HG03045 (cell line): ENCODE measurements around the gene PKD1.

Experiments used
- ATAC-seq: cut with Tn5 transposase; IDR thresholded peaks from one replicate; pipeline ENCODE4 v1.9.1; 2021; ENCODE audit warnings: mild to moderate bottlenecking, moderate library complexity; ENCODE audit not compliant: unreplicated experiment

Gene PKD1

DNA sequence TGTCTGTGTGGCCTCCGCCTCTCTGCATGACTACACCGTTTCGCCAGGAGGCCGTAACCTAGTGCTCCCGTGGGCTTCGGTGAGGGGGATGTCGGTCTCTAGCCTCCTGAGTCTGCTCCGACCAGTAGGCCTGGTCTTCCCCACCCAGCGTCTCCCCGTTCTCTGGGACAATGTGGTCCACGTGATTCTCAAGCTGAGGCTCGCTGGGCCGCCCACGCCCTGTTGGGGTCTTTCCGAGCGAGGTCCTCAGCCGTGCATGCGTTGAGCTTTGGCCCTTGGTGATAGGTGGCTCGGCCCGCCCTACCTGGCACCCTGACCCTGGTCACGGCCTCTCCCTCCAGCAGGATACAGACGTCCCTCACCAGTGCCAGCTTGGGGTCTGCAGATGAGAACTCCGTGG, 57.0 kb downstream of the PKD1 start:
- no peak for ATAC-seq

DNA sequence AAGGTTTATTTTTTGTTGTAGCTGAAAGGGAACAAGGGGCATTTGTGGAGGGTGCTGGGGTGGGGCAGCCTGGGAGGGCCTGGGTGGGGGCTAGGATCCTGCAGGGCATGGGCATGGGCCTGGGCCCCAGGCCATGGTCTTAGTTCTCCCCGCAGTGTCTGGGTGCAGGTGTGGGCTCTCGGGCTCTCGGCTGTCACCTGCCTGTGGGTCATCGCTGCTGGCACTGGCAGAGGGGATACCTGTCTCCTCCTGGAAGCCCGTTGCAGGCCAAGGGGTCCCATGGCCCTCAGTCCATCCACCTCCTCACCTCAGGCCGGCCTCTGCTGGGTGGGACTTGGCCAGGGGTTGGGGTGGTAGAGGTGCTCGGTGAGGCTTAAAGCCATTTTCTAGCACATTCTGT, 57.6 kb downstream of the PKD1 start:
- no peak for ATAC-seq

DNA sequence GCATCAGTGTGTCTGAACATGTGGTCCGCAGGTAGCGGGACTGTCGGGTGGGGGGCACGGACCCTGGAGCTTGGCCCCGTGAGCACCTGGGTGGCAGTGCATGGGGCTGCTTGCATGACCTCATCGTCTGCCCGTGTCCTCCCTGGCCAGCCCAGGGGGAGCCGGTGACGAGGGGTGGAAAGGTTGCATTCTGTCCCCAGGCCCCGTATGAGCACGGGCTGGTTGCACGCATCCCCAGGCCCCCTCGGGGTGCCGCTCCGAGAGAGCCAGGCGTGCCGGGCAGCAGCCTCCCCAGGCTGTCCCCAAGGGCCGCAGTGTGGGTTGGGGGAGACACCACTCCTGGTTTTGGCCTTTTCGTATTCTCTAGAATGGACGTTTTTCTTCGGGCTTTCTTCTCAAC, 58.0 kb downstream of the PKD1 start:
- no peak for ATAC-seq

DNA sequence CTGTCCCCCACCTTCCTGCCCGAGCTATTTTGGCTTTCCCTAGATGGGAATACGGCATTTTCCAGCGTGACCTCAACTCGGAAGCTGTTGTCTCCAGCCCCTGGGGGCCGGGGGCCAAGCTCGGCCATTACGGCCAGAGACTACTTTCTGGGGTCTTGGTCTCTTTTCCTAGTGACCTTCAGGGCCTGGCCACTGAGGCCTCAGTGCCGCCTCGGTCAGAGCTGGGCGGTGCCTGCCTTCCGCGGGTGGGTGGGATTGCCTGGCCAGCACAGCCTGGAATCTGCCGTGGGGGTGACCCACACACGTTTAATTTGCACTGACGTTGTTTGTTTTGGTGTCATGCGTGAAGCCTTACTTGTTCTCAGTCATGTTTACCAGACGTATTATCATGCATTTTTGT, 58.7 kb downstream of the PKD1 start:
- ATAC-seq, result no peak

DNA sequence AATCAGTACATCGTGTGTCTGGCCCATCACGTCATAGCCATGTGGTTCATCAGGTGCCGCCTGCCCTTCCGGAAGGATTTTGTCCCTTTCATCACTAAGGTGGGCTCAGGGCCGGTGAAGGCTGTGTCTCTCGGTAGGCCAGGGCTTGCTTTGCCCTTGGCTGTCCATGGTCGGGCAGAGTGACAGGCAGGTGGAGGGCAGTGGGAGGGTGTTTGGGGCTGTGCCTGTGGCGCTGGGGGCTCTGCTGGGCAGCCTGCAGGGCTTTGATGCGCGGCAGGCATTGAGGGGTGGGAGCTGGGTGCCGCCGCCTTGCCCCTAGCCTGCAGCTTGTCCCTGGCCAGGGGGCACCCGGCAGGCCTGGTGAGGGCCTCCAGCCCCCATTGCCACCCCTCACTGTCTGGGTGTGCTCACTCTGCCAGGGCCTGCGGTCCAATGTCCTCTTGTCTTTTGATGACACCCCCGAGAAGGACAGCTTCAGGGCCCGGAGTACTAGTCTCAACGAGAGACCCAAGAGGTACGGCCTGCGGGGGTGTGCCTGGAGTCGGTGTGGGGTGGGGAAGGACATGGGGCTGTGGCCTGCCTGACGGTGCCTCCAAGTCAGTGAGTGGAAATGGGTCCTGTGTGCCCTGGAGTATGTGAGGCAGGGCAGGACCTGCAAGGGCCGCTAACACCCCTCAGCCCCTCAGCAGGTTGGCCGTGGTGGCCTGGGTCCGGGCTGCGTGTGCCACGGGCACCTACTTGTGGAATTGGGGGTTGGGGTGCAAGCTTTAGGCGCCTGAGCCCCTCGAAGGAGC, 59.4 kb downstream of the PKD1 start:
- no peak for ATAC-seq

DNA sequence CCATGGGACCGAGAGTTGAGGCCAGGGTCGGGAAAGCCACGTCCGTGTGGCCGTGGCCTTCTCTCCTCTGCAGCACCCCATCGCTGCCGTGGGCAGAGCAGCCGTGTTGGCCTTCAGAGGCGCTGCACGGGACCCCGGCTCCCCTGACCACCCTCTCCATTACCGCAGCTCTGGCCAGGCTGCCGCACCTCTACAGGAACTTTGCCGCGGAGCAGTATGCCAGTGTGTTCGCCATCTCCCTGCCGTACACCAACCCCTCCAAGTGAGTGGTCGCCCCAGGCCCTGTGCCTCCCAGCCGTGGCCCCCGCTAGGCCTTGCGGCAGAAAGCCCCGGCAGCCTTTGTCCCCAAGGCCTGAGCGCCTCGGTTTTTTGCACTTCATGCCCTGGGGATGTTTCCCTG, 60.1 kb downstream of the PKD1 start:
- no peak for ATAC-seq

DNA sequence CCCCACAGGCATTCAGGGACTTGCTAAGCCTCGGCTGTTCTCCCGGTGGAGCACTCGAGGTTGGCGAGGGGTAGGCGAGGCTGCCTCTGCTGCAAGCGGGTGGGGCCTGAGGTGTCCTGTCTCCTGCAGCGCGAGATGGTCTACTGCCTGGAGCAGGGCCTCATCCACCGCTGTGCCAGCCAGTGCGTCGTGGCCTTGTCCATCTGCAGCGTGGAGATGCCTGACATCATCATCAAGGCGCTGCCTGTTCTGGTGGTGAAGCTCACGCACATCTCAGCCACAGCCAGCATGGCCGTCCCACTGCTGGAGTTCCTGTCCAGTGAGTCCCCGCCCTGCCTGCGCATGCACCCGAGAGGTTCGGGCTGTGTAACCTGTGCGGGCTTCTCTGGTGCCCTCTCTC, 61.6 kb downstream of the PKD1 start:
- no peak for ATAC-seq

DNA sequence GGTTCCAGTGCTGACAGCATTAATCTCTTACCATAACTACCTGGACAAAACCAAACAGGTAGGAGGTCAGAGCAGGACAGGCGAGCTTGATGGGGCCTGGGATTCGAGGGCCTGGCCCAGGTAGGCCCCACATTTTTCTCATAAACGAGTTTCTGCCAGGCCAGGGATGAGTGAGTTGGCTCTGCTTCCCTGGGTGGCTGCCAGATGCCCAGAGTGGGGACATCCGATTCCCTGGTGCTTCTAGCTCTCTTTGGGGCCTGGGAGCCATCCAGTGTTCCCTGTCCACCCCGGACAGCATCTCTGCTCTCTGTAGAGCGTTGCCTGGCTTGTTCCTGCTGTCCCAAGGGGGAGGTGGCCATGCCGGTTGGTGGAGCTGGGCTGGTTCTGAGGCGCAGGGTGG, 62.8 kb downstream of the PKD1 start:
- no peak for ATAC-seq

DNA sequence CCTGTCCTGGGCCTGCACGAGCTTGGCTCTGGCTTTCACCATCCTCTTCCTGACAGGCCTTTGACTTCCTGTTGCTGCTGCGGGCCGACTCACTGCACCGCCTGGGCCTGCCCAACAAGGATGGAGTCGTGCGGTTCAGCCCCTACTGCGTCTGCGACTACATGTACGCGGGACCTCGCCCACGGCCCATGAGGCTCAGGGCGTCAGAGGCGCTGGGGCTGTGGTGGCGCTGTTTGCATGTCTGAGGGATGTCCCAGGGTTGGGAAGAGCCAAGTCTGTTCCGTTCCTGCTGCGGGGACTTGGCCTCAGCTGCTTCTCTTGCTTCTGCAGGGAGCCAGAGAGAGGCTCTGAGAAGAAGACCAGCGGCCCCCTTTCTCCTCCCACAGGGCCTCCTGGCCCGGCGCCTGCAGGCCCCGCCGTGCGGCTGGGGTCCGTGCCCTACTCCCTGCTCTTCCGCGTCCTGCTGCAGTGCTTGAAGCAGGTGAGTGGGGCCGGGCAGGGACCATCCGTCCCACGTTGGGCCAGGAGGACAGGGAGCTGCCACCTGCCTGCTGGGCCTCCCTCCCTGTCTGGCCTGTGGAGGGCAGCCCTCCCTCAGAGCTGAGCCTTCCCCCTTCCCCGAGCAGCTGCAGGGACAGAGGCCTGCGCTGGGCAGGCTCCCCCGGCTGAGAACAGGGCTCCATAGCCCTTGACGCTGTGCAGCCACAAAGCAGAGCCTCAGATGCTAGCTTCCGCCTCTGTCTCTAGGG, 64.1 kb downstream of the PKD1 start:
- ATAC-seq, result no peak

DNA sequence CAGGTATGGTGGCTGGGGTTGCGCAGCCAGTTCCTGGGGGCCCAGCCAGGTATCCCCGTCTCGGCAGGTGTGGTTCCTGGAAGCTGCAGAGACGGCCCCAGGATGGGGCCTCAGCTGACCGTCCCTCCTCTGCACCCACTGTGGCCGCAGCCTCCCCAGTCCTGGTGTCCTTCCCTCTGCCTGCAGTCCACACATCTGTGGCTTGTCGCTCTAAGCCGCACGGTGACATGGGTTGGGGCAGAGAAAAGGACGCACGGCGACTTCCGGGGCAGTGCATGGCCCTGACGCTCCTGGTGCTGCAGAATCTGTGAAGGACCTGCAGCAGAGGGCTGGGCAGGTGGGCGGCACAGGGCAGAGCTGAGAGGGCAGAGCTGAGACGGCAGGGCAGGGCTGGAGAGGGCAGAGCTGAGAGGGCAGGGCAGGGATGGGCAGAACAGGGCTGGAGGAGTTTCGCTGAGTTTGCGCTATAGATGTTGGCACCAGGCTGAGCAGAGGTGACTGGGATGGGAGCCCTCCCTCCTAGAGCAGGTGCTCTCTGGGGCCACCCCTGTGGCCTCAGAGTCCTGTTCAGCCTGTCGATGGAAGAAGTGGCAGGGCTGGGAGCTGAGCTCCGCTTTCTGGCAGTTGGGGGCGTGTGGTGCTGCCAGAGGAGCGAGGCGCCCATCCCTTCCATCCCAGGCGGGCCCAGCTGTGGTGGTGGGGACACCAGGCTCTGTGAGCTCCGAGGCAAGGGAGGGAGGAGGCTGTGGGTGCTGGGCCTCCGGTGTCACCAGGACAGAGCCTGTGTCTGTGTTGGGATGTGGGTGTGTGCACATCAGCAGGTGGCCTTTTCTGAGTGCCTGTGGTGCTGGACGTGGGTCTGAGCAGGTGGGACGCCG, 64.9 kb downstream of the PKD1 start:
- no peak for ATAC-seq

DNA sequence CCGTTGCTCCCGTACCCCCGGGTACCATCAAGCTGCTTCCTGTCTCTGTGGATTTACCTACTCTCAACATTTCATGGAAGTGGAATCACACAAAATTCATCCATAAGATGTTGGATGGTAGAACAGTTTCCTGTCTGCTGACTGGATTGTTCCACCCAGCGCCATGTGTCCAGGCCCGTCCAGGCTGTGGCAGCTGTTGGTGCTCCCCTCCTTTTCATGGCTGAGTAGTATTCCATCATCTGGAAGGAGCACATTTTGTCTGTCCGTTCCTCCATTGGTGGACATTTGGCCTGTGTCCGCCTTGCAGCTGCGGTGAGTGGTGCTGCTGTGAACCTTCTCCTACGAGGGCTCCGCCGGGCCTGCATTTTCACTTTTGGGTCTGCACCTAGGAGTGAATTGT, 69.6 kb downstream of the PKD1 start:
- no peak for ATAC-seq

DNA sequence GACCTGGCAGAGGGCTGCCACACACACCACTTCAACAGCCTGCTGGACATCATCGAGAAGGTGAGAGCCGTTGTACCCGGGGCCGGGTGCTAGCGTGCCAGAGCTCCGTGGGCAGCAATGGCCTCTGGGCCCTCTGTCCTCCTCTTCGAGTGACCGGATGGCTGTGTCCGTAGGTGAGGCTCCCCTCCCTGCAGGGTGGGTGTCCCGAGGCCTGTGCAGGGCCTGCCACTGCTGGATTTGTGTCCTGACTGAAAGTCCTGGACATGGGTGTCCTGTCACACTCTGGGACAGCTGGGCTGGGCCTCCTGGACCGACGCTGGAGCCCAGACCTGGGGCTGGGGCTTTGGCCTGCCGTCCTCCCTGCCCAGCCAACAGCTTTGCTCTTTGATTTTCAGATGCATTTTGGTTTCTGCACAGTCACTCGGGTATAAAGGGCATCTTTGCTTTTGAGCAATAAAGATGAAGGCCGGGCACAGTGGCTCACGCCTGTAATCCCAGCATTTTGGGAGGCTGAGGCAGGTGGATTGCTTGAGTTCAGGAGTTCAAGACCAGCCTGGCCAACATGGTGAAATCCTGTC, 71.2 kb downstream of the PKD1 start:
- ATAC-seq, result no peak

DNA sequence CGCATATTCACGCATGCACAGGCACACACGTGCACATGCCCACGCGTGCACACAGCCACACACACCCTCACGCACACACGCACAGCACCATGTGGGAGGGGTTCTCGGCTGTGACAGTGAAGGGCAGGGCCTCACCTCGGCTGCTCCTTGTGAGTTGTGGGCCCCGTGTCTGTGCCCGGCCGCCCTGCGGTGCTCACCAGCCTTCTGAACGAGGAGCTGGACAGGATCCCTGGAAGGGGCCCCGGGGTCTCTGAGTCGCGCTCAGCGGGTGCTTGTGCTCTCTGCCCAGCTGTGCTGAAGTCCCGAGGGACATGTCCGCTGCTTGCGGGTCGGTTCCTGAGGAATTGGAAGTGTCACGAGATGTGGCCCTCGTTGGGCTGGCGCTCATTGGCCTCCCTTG, 71.8 kb downstream of the PKD1 start:
- no peak for ATAC-seq

DNA sequence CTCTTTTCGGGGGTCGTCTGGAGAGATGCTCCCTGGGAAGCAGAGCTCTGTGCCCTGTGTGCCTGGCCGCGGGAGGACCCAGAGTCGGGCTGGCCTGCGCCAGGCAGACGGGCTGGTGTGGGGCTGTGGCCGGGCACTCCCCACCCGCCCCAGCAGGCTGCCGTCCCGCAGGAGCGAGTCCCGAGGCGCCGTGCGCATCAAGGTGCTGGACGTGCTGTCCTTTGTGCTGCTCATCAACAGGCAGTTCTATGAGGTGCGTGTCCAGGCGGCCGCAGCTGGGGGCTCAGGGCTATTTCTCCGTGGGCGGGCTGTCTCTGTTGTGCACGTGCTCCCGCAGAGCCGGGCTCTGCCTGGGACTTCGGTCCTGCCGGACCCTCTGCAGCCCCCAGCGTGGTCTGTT, 72.9 kb downstream of the PKD1 start:
- no peak for ATAC-seq

DNA sequence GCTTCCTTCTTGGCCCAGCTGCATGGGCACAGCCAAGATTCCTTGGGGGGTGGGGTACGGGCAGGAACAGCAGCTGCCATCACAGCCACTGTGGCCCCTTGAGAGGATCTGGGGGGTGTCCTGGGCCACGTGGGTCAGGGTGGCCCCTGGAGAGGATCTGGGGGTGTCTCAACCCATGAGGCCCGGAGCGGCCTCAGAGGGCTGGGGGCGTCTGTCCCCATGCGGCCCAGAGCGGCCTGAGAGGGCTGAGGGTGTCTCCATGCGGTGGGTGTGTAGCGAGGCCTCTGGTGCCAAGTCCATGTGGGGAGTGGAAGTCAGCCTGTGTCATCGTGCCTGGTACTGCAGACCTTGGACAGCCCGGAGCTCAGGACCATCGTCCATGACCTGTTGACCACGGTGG, 74.2 kb downstream of the PKD1 start:
- no peak for ATAC-seq

DNA sequence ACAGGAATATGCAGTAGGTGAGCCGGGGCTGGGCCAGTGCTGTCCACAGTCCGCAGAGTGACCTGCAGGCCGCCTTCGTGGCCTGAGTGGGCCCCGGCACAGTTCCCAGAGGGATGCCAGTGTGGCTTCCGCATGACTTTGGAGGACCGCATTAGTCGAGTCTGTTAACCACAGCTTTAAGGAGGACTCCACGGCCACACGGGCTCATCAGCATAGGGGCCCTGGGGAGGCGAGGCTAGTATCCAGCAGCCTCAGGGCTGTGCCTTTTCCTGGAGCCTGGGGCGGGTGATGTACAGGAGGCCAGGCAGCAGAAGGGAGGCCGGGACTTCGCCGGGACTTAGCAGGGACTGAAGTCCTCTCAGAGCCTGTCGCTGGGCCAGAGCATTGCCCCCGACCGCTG, 74.7 kb downstream of the PKD1 start:
- ATAC-seq, result no peak

DNA sequence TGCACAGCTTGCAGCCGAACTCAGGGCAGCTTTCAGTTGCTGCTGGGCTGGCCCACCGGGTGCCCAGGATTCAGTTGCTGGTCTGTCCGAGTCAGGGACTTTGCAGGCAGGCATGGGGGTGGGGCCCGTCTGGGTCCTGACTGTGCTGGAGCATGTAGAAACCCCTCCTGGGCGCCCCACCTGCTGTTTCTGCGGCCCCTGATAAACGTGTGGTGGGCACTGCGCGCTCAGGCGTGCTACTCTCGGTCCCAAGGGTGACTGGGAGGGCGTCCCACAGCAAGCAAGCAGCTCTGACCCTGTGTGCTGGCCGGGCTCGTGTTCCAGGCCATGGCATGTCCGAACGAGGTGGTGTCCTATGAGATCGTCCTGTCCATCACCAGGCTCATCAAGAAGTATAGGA, 75.4 kb downstream of the PKD1 start:
- ATAC-seq, result no peak

DNA sequence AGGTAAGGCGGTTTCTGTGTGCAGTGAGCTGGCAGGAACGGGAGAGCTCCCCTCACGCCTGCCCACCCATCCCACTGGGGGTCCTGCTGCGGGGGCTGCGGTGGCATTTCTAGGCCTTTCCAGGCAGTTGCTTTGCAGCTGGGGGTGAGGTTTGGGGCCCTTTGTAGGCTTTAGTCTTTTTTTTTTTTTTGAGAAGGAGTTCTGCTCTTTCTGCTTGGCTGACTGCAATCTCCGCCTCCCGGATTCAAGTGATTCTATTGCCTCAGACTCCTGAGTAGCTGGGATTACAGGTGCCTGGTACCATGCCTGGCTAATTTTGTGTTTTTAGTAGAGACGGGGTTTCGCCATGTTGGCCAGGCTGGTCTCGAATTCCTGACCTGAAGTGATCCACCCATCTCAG, 76.8 kb downstream of the PKD1 start:
- no peak for ATAC-seq

DNA sequence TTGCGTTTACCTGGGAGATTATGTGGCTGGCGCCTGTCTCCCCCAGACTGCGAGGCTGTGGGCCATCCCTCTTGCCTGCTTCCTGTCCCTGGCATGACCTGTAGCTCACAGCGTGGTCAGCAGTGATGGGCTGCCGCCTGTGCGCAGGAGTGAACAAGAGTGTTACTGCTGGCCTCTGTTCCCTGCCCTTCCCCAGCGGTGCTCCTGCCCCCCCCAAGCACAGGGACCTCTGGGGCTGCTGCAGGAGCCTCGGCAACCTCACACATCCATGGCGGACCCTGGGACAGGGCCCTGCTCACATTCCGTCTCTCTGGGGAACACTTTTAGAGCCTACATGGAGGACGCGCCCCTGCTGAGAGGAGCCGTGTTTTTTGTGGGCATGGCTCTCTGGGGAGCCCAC, 77.3 kb downstream of the PKD1 start:
- no peak for ATAC-seq

DNA sequence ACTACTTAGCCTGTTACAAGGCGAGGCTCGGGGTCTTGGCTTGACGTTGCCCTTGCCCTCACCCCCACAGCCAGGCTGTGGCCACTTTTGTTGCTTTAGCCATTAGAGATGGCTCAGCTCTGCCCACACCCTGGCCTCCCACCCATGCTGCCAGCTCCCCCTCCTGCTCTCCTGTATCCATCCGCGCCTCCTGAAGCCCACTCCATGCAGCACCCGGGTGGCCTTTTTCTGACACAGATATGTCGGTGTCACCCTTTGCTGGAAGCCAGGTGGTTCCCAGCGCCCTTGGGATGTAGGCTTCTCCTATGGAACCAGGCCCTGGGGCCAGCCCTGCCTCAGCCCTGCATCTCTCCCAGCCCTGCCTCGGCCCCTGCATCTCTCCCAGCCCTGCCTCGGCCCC, 78.3 kb downstream of the PKD1 start:
- no peak for ATAC-seq

DNA sequence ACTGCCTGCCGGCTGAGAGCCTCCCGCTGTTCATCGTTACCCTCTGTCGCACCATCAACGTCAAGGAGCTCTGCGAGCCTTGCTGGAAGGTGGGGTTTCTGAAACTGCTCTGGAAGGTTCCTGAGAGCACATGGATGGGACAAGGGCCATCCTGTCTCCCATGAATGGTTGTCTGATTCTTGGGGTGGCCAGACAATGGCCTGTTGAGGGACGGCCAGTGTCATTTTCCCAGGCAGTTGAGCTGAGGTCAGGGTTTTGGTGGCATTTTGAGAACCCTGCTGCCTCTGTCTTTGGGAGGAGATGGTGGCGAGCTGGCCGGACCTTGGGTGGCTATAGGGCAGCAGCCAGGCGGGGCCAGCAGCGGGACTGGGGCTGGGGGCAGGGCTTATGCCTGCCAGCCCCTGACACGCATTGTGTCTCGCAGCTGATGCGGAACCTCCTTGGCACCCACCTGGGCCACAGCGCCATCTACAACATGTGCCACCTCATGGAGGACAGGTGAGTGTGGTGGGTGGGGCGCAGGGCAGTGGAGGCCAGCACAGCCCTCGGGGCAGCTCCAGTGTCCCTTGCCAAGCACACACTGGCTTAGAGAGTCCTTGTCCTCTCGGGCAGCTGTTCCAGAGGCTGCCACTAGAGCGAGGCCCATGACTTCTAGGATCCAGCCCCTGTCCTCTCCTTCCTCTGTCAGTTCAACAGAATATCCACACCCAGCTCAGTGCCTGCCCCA, 78.9 kb downstream of the PKD1 start:
- ATAC-seq, result no peak
